Endothelial cell of umbilical vein (primary cell): ENCODE data around the gene RYR3. TPM values are rescaled to one million over a fixed set of nuclear protein-coding genes. Genes with fewer than 3 reads are reported as not detected.

Experiments used
- BruUV-seq: library from RNA; stranded (reverse); fragments of 400-500 nt; replicated peaks from 2 replicates; lab custom pipeline; 2021; lab: Mats Ljungman, UMichigan
- CTCF ChIA-PET: fragments of 300-600, 350-600 bp; sonication (Branson Sonifier 250); formaldehyde crosslinking; loops from one replicate; lab custom pipeline; 2021; ENCODE audit warnings: antibody characterized with exemption, inconsistent platforms; lab: Charles Lee
- POLR2A ChIA-PET: fragments of 300-600, 350-600 bp; sonication (Branson Sonifier 250); formaldehyde crosslinking; loops from one replicate; lab custom pipeline; 2021; ENCODE audit warnings: antibody characterized with exemption, inconsistent platforms; lab: Charles Lee
- DNase-seq: peaks from one replicate; pipeline ENCODE4 v3.0.0-alpha.2; 2011; ENCODE audit warnings: low read depth, low spot score
- FAIRE-seq: peaks from 2 replicates; lab custom pipeline; 2011; peaks lifted over from hg19 to GRCh38; lab: Jason Lieb, UNC
- H2AFZ ChIP-seq: 2 replicates; pipeline ENCODE4 v1.6.0; 2012; ENCODE audit warnings: low read depth, low read length, control low read depth, inconsistent platforms
- H3K27ac ChIP-seq: 2 replicates; pipeline ENCODE4 v1.5.1; 2011; ENCODE audit warnings: low read depth, mild to moderate bottlenecking, control low read depth, low read length, moderate library complexity; ENCODE audit not compliant: insufficient read depth
- H3K27me3 ChIP-seq, 2 experiments: 2 replicates each; pipeline versions ENCODE4 v1.6.0 to v1.6.1; 2011; ENCODE audit warnings: low read length in 2 of 2, mixed read lengths in 1 of 2; ENCODE audit not compliant: control insufficient read depth in 2 of 2, insufficient read depth in 2 of 2
- H3K36me3 ChIP-seq, 2 experiments: 2 replicates in 1 of 2; 3 replicates in 1 of 2; pipeline ENCODE4 v1.5.1; 2011; ENCODE audit warnings: low read length in 2 of 2, mild to moderate bottlenecking in 1 of 2, moderate library complexity in 1 of 2; ENCODE audit not compliant: control insufficient read depth in 2 of 2, insufficient read depth in 2 of 2; ENCODE audit errors: extremely low read depth in 1 of 2
- H3K4me1 ChIP-seq: 3 replicates; pipeline ENCODE4 v1.5.1; 2011; ENCODE audit warnings: mild to moderate bottlenecking, low read length; ENCODE audit not compliant: control insufficient read depth, insufficient read depth; ENCODE audit errors: extremely low read depth
- H3K4me2 ChIP-seq: 2 replicates; pipeline ENCODE4 v1.6.1; 2011; ENCODE audit warnings: low read length, control low read depth, mixed read lengths; ENCODE audit not compliant: insufficient read depth
- H3K4me3 ChIP-seq, 3 experiments: fragments of 200-600 bp in 1 of 3; sonication (generic), shearing (Covaris generic) in 1 of 3; replicated peaks in 1 of 3; 2 replicates each; pipeline ENCODE4 v1.5.1; 2011 to 2016; ENCODE audit warnings: control low read depth in 3 of 3, low read length in 3 of 3, mild to moderate bottlenecking in 2 of 3, inconsistent platforms in 1 of 3, low read depth in 1 of 3, moderate library complexity in 1 of 3; ENCODE audit not compliant: insufficient read depth in 1 of 3
- H3K79me2 ChIP-seq: 2 replicates; pipeline ENCODE4 v1.6.0; 2012; ENCODE audit warnings: low read length, inconsistent platforms; ENCODE audit not compliant: control insufficient read depth, insufficient read depth
- H3K9ac ChIP-seq: replicated peaks from 2 replicates; pipeline ENCODE3; 2011; ENCODE audit warnings: low read length, control low read depth; ENCODE audit not compliant: insufficient read depth; ENCODE audit errors: extremely low read depth
- H3K9me1 ChIP-seq: replicated peaks from 3 replicates; pipeline ENCODE4 v1.6.0; 2011; ENCODE audit warnings: mild to moderate bottlenecking, low read length; ENCODE audit not compliant: control insufficient read depth, insufficient read depth; ENCODE audit errors: extremely low read depth
- H3K9me3 ChIP-seq: replicated peaks from 2 replicates; pipeline ENCODE4 v1.5.1; 2012; ENCODE audit warnings: low read length, inconsistent platforms; ENCODE audit not compliant: control insufficient read depth, insufficient read depth
- H4K20me1 ChIP-seq: replicated peaks from 2 replicates; pipeline ENCODE3; 2011; ENCODE audit warnings: mild to moderate bottlenecking, low read length; ENCODE audit not compliant: control insufficient read depth, insufficient read depth; ENCODE audit errors: extremely low read depth
- CTCF ChIP-seq, 2 donors: IDR thresholded peaks; 1 replicate in 1 of 2; 2 replicates in 1 of 2; pipeline ENCODE4 v1.5.1; 2011; ENCODE audit warnings: low read length in 2 of 2, mild to moderate bottlenecking in 2 of 2, moderate library complexity in 2 of 2, control low read depth in 1 of 2, inconsistent platforms in 1 of 2, low read depth in 1 of 2; ENCODE audit not compliant: insufficient read depth in 1 of 2; ENCODE audit errors: extremely low read depth in 1 of 2
- EZH2 ChIP-seq: IDR thresholded peaks from 2 replicates; pipeline ENCODE4 v1.6.1; 2012; ENCODE audit warnings: borderline replicate concordance, low read depth, mild to moderate bottlenecking, moderate library complexity, low read length, inconsistent platforms; ENCODE audit not compliant: severe bottlenecking
- FOS ChIP-seq: IDR thresholded peaks from 2 replicates; pipeline ENCODE4 v1.6.1; 2011; ENCODE audit warnings: mild to moderate bottlenecking, low read length, moderate library complexity, borderline replicate concordance; ENCODE audit not compliant: insufficient read depth
- JUN ChIP-seq: IDR thresholded peaks from 2 replicates; pipeline ENCODE4 v1.6.1; 2011; ENCODE audit warnings: borderline replicate concordance, low read depth; ENCODE audit not compliant: insufficient read length, insufficient read depth
- MAX ChIP-seq: IDR thresholded peaks from 2 replicates; pipeline ENCODE4 v1.6.1; 2011; ENCODE audit not compliant: insufficient read depth, insufficient read length
- MYC ChIP-seq: IDR thresholded peaks from one replicate; pipeline ENCODE4 v1.6.1; 2011; ENCODE audit warnings: mild to moderate bottlenecking, low read depth, low read length
- POLR2A ChIP-seq: IDR thresholded peaks from 2 replicates; pipeline ENCODE4 v1.6.1; 2012; ENCODE audit warnings: low read depth, mild to moderate bottlenecking, control low read depth, low read length
- POLR2AphosphoS5 ChIP-seq: IDR thresholded peaks from 2 replicates; pipeline ENCODE4 v1.6.1; 2012; ENCODE audit warnings: low read depth, mild to moderate bottlenecking, control low read depth, low read length, moderate library complexity; ENCODE audit not compliant: insufficient read depth
- dilution Hi-C: fragments of 300-500 bp; cut with MboI; formaldehyde crosslinking; loops from one replicate; pipeline ENCODE4 v1.15.0; 2019; ENCODE audit warnings: low sequenced_read_pairs; ENCODE audit not compliant: extremely low pct_ligation_motif_present
- intact Hi-C: fragments of 100-400 bp; cut with micrococcal nuclease; formaldehyde crosslinking; loops from one replicate; pipeline ENCODE4 v1.10.0; 2022
- polyA plus RNA-seq, 4 experiments: library from polyadenylated mRNA; depleted of rRNA in 3 of 4; stranded (reverse) in 3 of 4; unstranded in 1 of 4; fragments of >200 nt; gene quantifications; 2 replicates each; pipeline versions ENCODE4 v1.2.1 to v1.2.3, GENCODE V29; 2011 to 2012; ENCODE audit warnings: missing spikeins in 1 of 4
- total RNA-seq: library from RNA; stranded (reverse); gene quantifications from 2 replicates; pipeline ENCODE4 v1.2.3, GENCODE V29; 2021

The RYR3 gene
- total and polyA plus RNA-seq, 2 donors (not counting 3 experiments of a cell fraction or from before 2014, with no cell fraction given): not detected

- peaks cover 0 to 1% of the 10 kb centered on the region in 2 experiments for H3K27me3 ChIP-seq
- POLR2A ChIA-PET: no interaction called here
- no peak overlapping the region for H2AFZ ChIP-seq
- H3K9me1 ChIP-seq: no peaks in the 10 kb centered on the region
- dilution Hi-C loops (no loop called here), intact Hi-C loops (no loop called here)
- FAIRE-seq (no peak), DNase-seq (no peak)
- no peak overlapping the region for H3K4me2 ChIP-seq
- H3K27ac ChIP-seq: no peak overlapping the region
- H3K79me2 ChIP-seq: no peaks in the 10 kb centered on the region
- BruUV-seq: no TSS peak
- H3K9ac ChIP-seq: no peak overlapping the region
- H3K9me3 ChIP-seq: no peaks in the 10 kb centered on the region
- no peak for TF ChIP-seq POLR2A
- no peak for TF ChIP-seq EZH2
- TF ChIP-seq POLR2AphosphoS5: no peak
- no peak for TF ChIP-seq JUN
- TF ChIP-seq MYC: no peak
- TF ChIP-seq MAX: no peak
- no peak for TF ChIP-seq FOS
- no peak for TF ChIP-seq CTCF (IDR thresholded peaks at IDR 0.05; ENCODE audit: extremely low read depth in 1 of 2, insufficient read depth in 1 of 2, low read depth in 1 of 2, low read length in 2 of 2)
- H3K4me1 ChIP-seq: no peaks in the 10 kb centered on the region
- H4K20me1 ChIP-seq: no peaks in the 10 kb centered on the region
- H3K4me3 ChIP-seq: no peak overlapping the region
- H3K36me3 ChIP-seq: no peaks in the 10 kb centered on the region
- CTCF ChIA-PET: no interaction called here
Observed at GRCh38 chr15:33328106-33328505, 17.3 kb downstream of the RYR3 start.
